Measurements from ENCODE around the gene FHIT. TPM values are rescaled to one million over a fixed set of nuclear protein-coding genes. Genes with fewer than 3 reads are reported as not detected.
"Not testable (repeated sequence)": the region's sequence is repeated elsewhere in the genome, so short reads cannot be mapped to it uniquely, and the experiment has no call there.

FHIT gene
- total RNA-seq, 1 experiment from 2014 or later, result 3.6 TPM

DNA sequence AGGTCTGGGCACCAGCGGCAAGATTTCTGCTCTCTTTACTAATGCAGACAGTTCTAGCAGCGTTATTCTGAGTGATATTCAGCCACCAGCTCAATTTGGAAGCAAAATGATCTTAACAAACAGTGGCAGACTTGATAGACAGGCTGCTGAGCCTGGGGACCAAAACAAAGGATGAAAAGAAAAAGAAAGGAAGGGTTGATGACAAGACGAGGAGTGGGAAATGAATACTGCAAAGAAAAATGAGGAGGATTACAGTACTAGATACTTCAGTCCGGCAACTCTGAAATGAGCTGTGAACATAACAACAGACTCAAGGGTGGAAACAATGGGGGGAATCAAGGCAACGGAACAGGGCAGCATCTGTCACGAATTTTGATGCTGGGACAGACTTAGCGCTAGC lies 28.8 kb downstream of the FHIT start:
- CTCF ChIA-PET, result no interaction called here
- no peak overlapping the region for H3K4me2 ChIP-seq (ENCODE audit: low read length)
- H3K36me3 ChIP-seq (ENCODE audit: low read depth, low read length), result no peaks in the 10 kb centered on the region
- intact Hi-C loops (cut with micrococcal nuclease), result no loop called here
- BruUV-seq (replicated peaks), result no TSS peak
- no peak overlapping the region for H3K27ac ChIP-seq (ENCODE audit: low read length)
- H3K4me1 ChIP-seq (ENCODE audit: insufficient read depth, low read length), result no peaks in the 10 kb centered on the region
- H3K4me3 ChIP-seq (ENCODE audit: low read length), result no peak overlapping the region
- H2AFZ ChIP-seq (ENCODE audit: low read length), result no peak overlapping the region
- DNase-seq (no peak), ATAC-seq (no peak)
- no peaks in the 10 kb centered on the region for H4K20me1 ChIP-seq (ENCODE audit: low read length)
- H3K27me3 ChIP-seq (ENCODE audit: low read length), result no peaks in the 10 kb centered on the region
- no peaks in the 10 kb centered on the region for H3K9me3 ChIP-seq (ENCODE audit: low read length)
- H3K9ac ChIP-seq (ENCODE audit: low read length), result no peak overlapping the region
- H3F3A ChIP-seq (ENCODE audit: low read length, unreplicated experiment), result no peaks in the 10 kb centered on the region
- no peaks in the 10 kb centered on the region for H3K9me2 ChIP-seq (replicated peaks; ENCODE audit: low read length)
- POLR2A ChIA-PET (ENCODE audit: unreplicated experiment), result no interaction called here
- TF ChIP-seq, protein P1, sequence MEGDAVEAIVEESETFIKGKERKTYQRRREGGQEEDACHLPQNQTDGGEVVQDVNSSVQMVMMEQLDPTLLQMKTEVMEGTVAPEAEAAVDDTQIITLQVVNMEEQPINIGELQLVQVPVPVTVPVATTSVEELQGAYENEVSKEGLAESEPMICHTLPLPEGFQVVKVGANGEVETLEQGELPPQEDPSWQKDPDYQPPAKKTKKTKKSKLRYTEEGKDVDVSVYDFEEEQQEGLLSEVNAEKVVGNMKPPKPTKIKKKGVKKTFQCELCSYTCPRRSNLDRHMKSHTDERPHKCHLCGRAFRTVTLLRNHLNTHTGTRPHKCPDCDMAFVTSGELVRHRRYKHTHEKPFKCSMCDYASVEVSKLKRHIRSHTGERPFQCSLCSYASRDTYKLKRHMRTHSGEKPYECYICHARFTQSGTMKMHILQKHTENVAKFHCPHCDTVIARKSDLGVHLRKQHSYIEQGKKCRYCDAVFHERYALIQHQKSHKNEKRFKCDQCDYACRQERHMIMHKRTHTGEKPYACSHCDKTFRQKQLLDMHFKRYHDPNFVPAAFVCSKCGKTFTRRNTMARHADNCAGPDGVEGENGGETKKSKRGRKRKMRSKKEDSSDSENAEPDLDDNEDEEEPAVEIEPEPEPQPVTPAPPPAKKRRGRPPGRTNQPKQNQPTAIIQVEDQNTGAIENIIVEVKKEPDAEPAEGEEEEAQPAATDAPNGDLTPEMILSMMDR (conservative IDR thresholded peaks at IDR 0.05; ENCODE audit: low read depth, low read length), result no peak
- no peaks in the 10 kb centered on the region for H3K79me2 ChIP-seq (ENCODE audit: low read length)

DNA sequence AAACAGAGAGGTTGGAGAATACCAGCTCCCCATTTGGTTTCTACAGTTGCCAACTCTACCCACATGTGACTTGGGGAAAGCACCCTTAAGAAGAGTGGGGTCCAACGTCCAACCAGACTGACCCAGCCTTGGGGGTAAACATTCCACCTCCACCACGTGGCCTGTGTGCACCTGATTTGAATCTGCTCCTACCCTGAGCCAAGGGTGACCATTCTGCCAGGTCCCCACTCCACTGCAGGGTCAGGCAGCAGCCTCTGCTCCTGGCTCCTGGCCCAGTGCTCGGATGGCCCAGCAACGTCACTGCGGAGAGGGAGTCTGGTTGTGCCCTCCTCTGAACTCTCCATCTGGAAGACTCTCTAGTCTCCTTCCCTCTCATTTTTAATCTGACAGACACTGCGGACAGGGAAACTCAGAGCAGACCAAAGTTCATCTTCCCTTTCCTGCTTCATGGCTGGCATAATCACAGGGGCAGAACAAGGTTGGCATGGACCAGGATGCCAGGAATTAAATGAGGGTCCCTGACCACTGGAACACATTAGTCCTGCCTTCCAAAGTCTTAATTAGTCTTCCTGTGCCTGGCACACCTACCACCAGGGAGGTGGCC lies 29.4 kb downstream of the FHIT start:
- H3K79me2 ChIP-seq (ENCODE audit: low read length), result no peaks in the 10 kb centered on the region
- CTCF ChIA-PET, result no interaction called here
- no peaks in the 10 kb centered on the region for H3K9me2 ChIP-seq (replicated peaks; ENCODE audit: low read length)
- no peaks in the 10 kb centered on the region for H3K4me1 ChIP-seq (ENCODE audit: insufficient read depth, low read length)
- H3K9ac ChIP-seq (ENCODE audit: low read length), result no peak overlapping the region
- H3K36me3 ChIP-seq (ENCODE audit: low read depth, low read length), result no peaks in the 10 kb centered on the region
- no peak for DNase-seq
- intact Hi-C loops (cut with micrococcal nuclease), result no loop called here
- TF ChIP-seq EZH2phosphoT487 (IDR thresholded peaks at IDR 0.05; ENCODE audit: borderline replicate concordance, low read length) (no peak), EZH2 (IDR thresholded peaks at IDR 0.05; ENCODE audit: low read length, unreplicated experiment) (no peak)
- TF ChIP-seq, protein P1 (conservative IDR thresholded peaks at IDR 0.05; ENCODE audit: low read depth, low read length), result no peak
- H3K27me3 ChIP-seq (ENCODE audit: low read length), result no peaks in the 10 kb centered on the region
- no peak overlapping the region for H3K4me3 ChIP-seq (ENCODE audit: low read length)
- H4K20me1 ChIP-seq (ENCODE audit: low read length), result no peaks in the 10 kb centered on the region
- no TSS peak for BruUV-seq (replicated peaks)
- no peak overlapping the region for H3K4me2 ChIP-seq (ENCODE audit: low read length)
- no peak overlapping the region for H3K27ac ChIP-seq (ENCODE audit: low read length)
- no peak overlapping the region for H2AFZ ChIP-seq (ENCODE audit: low read length)
- ATAC-seq, result no peak
- H3K9me3 ChIP-seq (ENCODE audit: low read length), result no peaks in the 10 kb centered on the region
- H3F3A ChIP-seq (ENCODE audit: low read length, unreplicated experiment), result no peaks in the 10 kb centered on the region
- POLR2A ChIA-PET (ENCODE audit: unreplicated experiment), result no interaction called here

DNA sequence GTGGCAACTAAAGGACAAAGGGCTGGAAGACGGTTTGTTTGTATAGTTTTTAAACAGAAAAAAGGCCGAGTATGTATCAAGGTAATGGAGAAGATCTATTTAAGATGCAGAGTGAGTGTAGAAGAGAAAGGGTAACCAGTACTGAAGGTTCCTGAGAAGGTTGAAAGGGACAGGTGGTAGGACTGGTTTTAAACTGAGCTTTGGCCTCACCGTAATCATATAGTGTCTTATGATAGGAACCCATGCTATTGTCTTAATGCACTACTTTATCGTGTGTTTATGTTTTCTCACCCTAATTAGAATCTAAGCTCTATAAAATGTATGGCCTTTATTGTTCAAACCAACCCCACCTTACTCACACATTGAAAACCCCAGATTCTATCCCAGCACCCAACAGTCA lies 32.7 kb downstream of the FHIT start:
- ChIA-PET CTCF (no interaction called here), POLR2A (ENCODE audit: unreplicated experiment) (no interaction called here)
- Histone ChIP-seq H3K4me2 (ENCODE audit: low read length) (no peak overlapping the region), H3K36me3 (ENCODE audit: low read depth, low read length) (no peaks in the 10 kb centered on the region), H3K9me2 (replicated peaks; ENCODE audit: low read length) (no peaks in the 10 kb centered on the region), H3K27ac (ENCODE audit: low read length) (no peak overlapping the region), H3K79me2 (ENCODE audit: low read length) (no peaks in the 10 kb centered on the region), H3F3A (ENCODE audit: low read length, unreplicated experiment) (no peaks in the 10 kb centered on the region), H2AFZ (ENCODE audit: low read length) (no peak overlapping the region), H3K9ac (ENCODE audit: low read length) (no peak overlapping the region), H4K20me1 (ENCODE audit: low read length) (no peaks in the 10 kb centered on the region), H3K4me3 (ENCODE audit: low read length) (no peak overlapping the region), H3K4me1 (ENCODE audit: insufficient read depth, low read length) (no peaks in the 10 kb centered on the region), H3K27me3 (ENCODE audit: low read length) (no peaks in the 10 kb centered on the region), H3K9me3 (ENCODE audit: low read length) (no peaks in the 10 kb centered on the region)
- TF ChIP-seq EZH2 (IDR thresholded peaks at IDR 0.05; ENCODE audit: low read length, unreplicated experiment) (no peak), EZH2phosphoT487 (IDR thresholded peaks at IDR 0.05; ENCODE audit: borderline replicate concordance, low read length) (no peak)
- TF ChIP-seq, protein P1 (conservative IDR thresholded peaks at IDR 0.05; ENCODE audit: low read depth, low read length), result no peak
- no TSS peak for BruUV-seq (replicated peaks)
- intact Hi-C loops (cut with micrococcal nuclease), result no loop called here
- ATAC-seq (no peak), DNase-seq (no peak)

DNA sequence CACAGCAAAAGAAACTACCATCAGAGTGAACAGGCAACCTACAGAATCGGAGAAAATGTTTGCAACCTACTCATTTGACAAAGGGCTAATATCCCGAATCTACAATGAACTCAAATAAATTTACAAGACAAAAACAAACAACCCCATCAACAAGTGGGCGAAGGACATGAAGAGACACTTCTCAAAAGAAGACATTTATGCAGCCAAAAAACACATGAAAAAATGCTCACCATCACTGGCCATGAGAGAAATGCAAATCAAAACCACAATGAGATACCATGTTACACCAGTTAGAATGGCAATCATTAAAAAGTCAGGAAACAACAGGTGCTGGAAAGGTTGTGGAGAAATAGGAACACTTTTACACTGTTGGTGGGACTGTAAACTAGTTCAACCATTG lies 35.1 kb downstream of the FHIT start:
- ATAC-seq; BruUV-seq (replicated peaks); intact Hi-C loops (cut with micrococcal nuclease); H3K4me2 ChIP-seq (ENCODE audit: low read length); H3K9me3 ChIP-seq (ENCODE audit: low read length); H3K4me3 ChIP-seq (ENCODE audit: low read length); H3K36me3 ChIP-seq (ENCODE audit: low read depth, low read length); H3K9me2 ChIP-seq (replicated peaks; ENCODE audit: low read length); H3K27me3 ChIP-seq (ENCODE audit: low read length); DNase-seq; H3F3A ChIP-seq (ENCODE audit: low read length, unreplicated experiment); H3K9ac ChIP-seq (ENCODE audit: low read length); H4K20me1 ChIP-seq (ENCODE audit: low read length); H2AFZ ChIP-seq (ENCODE audit: low read length); POLR2A ChIA-PET (ENCODE audit: unreplicated experiment); H3K79me2 ChIP-seq (ENCODE audit: low read length); CTCF ChIA-PET; H3K4me1 ChIP-seq (ENCODE audit: insufficient read depth, low read length); H3K27ac ChIP-seq (ENCODE audit: low read length): not testable (repeated sequence)

All from PC-3 (cell line).